GM12878 (cell line): Measurements from ENCODE around the gene PDILT. TPM values are rescaled to one million over a fixed set of nuclear protein-coding genes. Genes with fewer than 3 reads are reported as not detected.

Experiments used
- CBFB ChIP-seq: IDR thresholded peaks from 2 replicates; pipeline ENCODE4 v1.6.1; 2016; ENCODE audit warnings: antibody characterized with exemption, low read depth
- CHD1 ChIP-seq: IDR thresholded peaks from 2 replicates; pipeline ENCODE4 v1.6.1; 2012; ENCODE audit warnings: low read depth, low read length, improper control_type of control experiment
- CTCF ChIP-seq, 3 experiments: IDR thresholded peaks in 2 of 3; conservative IDR thresholded peaks in 1 of 3; 2 replicates each; pipeline ENCODE4 v1.5.1; 2011; ENCODE audit warnings: low read depth in 3 of 3, low read length in 3 of 3, mild to moderate bottlenecking in 3 of 3, control low read depth in 2 of 3, moderate library complexity in 2 of 3, inconsistent platforms in 1 of 3, mixed read lengths in 1 of 3; ENCODE audit not compliant: control insufficient read depth in 2 of 3, insufficient read depth in 1 of 3; ENCODE audit errors: extremely low read depth in 1 of 3
- ESRRA ChIP-seq: IDR thresholded peaks from 2 replicates; pipeline ENCODE4 v1.6.1; 2012; ENCODE audit warnings: mild to moderate bottlenecking, low read length, improper control_type of control experiment
- MLLT1 ChIP-seq: fragments of 450-650 bp; IDR thresholded peaks from 2 replicates; pipeline ENCODE4 v1.6.1; 2016; ENCODE audit warnings: mild to moderate bottlenecking
- RAD51 ChIP-seq: fragments of 450-650 bp; IDR thresholded peaks from 2 replicates; pipeline ENCODE4 v1.6.1; 2016; ENCODE audit warnings: moderate library complexity, mild to moderate bottlenecking, inconsistent platforms
- RELA ChIP-seq: fragments of 450-650 bp; IDR thresholded peaks from 2 replicates; pipeline ENCODE4 v1.8.0; 2014; ENCODE audit warnings: borderline replicate concordance; ENCODE audit not compliant: partially characterized antibody
- SPI1 ChIP-seq: IDR thresholded peaks from 2 replicates; pipeline ENCODE4 v1.6.1; 2011; ENCODE audit warnings: low read depth, mild to moderate bottlenecking, low read length, moderate library complexity, borderline replicate concordance; ENCODE audit not compliant: insufficient read depth
- YY1 ChIP-seq: IDR thresholded peaks from 2 replicates; pipeline ENCODE4 v1.6.1; 2011; ENCODE audit warnings: low read depth, mild to moderate bottlenecking, low read length
- ZNF217 ChIP-seq: fragments of 450-650 bp; IDR thresholded peaks from 2 replicates; pipeline ENCODE4 v1.6.1; 2017; ENCODE audit warnings: antibody characterized with exemption, mild to moderate bottlenecking
- polyA plus RNA-seq, 11 experiments: library from polyadenylated mRNA; depleted of rRNA in 4 of 11; unstranded in 6 of 11; stranded (reverse) in 5 of 11; fragments of >200 nt; fragmentation: Nextera tagmentation in 4 of 11; fragmentation: Illumina TruSeq in 1 of 11; extraction: Ambion mirVana in 4 of 11; extraction: Trizol in 1 of 11; gene quantifications; 1 replicate in 1 of 11; 2 replicates in 10 of 11; pipeline versions ENCODE4 v1.2.1 to v1.2.3, GENCODE V29; 2011 to 2016; ENCODE audit warnings: inconsistent platforms in 2 of 11, missing spikeins in 2 of 11, low read depth in 1 of 11
- total RNA-seq, 4 experiments: library from RNA; depleted of rRNA in 3 of 4; stranded (reverse); fragments of >200 nt in 3 of 4; fragmentation: Illumina TruSeq in 1 of 4; extraction: Trizol in 1 of 4; gene quantifications; 2 replicates each; pipeline versions ENCODE4 v1.2.1 to v1.2.3, GENCODE V29; 2013 to 2021
- TF ChIP-seq, protein P1 (sequence below): IDR thresholded peaks from 2 replicates; pipeline ENCODE4 v1.6.1; 2011; ENCODE audit warnings: mild to moderate bottlenecking, low read depth, low read length, moderate library complexity; ENCODE audit not compliant: insufficient replicate concordance

The PDILT gene
- total and polyA plus RNA-seq, 10 of the 15 experiments (the other 5 are each of a cell fraction or from before 2014, with no cell fraction given): not detected

DNA sequence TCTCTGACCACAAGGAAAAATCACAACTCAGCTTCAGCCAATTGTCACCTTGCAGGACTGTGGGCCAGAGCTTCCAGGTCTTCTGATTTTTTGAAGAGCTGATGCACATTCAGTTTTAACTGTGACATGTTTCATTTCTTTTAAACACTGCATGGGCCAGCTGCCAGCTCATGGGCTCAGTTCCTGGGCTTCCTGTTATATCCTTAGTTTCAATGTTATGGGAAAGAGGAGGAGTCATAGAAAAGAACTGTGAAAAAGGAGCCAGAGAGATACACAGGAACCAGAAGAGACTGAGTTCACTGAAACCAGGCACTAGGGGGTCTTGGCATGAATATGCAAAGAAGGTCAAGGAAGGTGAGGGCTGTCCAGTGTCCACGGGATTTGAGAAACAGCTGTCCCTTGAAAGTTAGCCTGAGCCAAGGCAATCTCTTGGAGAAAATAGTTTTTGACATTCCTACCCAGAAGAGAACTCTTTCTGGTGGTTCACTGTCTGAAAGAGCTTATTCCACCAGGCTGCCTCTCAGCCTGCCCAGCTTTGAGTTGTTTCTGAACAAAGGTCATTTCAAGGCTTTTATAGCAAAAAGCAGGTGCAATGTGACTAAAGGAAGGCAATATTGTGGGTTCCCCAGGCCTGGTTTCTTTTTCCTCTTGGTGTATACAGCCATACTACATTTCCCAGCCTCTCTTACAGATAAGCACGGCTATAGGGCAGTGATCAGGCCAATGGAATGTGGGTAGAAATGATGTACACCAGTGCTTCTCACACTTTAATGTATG lies 10.5 kb downstream of the PDILT start (continued):
- TF ChIP-seq MLLT1 (no peak), CBFB (no peak), RELA (no peak), SPI1 (no peak), CTCF (IDR thresholded peaks at IDR 0.05 in 2 of 3, conservative IDR thresholded peaks at IDR 0.05 in 1 of 3; ENCODE audit: control insufficient read depth in 2 of 3, extremely low read depth in 1 of 3, insufficient read depth in 1 of 3, low read depth in 3 of 3, low read length in 3 of 3) (no peak), ZNF217 (no peak), YY1 (no peak), CHD1 (no peak), ESRRA (no peak), RAD51 (no peak)
- TF ChIP-seq, protein P1, sequence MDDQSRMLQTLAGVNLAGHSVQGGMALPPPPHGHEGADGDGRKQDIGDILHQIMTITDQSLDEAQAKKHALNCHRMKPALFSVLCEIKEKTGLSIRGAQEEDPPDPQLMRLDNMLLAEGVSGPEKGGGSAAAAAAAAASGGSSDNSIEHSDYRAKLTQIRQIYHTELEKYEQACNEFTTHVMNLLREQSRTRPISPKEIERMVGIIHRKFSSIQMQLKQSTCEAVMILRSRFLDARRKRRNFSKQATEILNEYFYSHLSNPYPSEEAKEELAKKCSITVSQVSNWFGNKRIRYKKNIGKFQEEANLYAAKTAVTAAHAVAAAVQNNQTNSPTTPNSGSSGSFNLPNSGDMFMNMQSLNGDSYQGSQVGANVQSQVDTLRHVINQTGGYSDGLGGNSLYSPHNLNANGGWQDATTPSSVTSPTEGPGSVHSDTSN: no peak
